Upper lobe of left lung (tissue), 4 donors: ENCODE measurements around the gene NLGN1.

Experiments
- CTCF ChIP-seq, 6 experiments: fragments of 450-650 bp in 4 of 6; fragments of 200-600 bp in 2 of 6; sonication (generic) in 2 of 6; IDR thresholded peaks; one replicate each; pipeline ENCODE4 v1.5.1; 2016 to 2019; ENCODE audit warnings: antibody characterized with exemption in 6 of 6
- POLR2AphosphoS5 ChIP-seq, 2 donors: sonication (generic); formaldehyde crosslinking; IDR thresholded peaks; one replicate each; pipeline ENCODE4 v1.5.1; 2017; ENCODE audit warnings: antibody characterized with exemption in 2 of 2

GRCh38 chr3:173893835-173894234, 496.3 kb downstream of the NLGN1 start:
- TF ChIP-seq CTCF (IDR thresholded peaks at IDR 0.05), result no peak
- TF ChIP-seq POLR2AphosphoS5 (IDR thresholded peaks at IDR 0.05), result no peak
